ENCODE results near the gene ANKRD6. TPM values are rescaled to one million over a fixed set of nuclear protein-coding genes. Genes with fewer than 3 reads are reported as not detected.

ANKRD6 gene
- total RNA-seq, 4 donors from 2014 or later, result 2.7 to 9.4 (median 6.6) TPM

DNA sequence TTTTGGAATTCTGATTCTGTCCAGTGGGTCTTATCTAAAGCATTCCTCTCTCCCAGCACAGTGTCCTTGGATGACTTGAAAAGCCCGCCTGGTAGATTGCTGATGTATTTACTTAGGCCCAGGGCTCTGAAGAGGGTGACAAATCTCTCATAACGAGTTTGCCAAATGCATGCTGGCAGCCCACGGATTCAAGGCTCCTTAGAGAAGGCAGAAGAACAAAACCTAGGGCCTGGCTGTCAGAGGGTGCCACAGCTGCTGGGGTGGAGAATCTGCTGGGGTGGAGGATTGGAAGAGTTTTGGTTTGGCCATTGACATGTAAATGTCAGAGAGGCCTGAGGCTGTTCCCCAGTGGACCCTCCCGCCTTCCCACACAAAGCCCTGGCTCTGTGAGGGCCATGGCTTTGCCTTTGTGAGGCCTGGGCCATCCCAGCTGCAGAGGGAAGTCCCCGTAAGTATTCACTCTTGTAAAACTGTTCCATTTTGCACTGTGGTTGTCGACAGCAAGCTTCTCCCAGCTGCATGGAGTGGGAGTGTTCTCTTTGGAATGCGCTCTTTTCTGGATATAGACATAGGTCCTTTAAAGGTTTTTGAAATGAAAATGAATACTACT lies 50.3 kb downstream of the ANKRD6 start:
- TF ChIP-seq, protein P1, sequence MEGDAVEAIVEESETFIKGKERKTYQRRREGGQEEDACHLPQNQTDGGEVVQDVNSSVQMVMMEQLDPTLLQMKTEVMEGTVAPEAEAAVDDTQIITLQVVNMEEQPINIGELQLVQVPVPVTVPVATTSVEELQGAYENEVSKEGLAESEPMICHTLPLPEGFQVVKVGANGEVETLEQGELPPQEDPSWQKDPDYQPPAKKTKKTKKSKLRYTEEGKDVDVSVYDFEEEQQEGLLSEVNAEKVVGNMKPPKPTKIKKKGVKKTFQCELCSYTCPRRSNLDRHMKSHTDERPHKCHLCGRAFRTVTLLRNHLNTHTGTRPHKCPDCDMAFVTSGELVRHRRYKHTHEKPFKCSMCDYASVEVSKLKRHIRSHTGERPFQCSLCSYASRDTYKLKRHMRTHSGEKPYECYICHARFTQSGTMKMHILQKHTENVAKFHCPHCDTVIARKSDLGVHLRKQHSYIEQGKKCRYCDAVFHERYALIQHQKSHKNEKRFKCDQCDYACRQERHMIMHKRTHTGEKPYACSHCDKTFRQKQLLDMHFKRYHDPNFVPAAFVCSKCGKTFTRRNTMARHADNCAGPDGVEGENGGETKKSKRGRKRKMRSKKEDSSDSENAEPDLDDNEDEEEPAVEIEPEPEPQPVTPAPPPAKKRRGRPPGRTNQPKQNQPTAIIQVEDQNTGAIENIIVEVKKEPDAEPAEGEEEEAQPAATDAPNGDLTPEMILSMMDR (IDR thresholded peaks at IDR 0.05), result no peak
- TF ChIP-seq POLR2A (IDR thresholded peaks at IDR 0.05), result no peak
- TF ChIP-seq POLR2AphosphoS5 (IDR thresholded peaks at IDR 0.05), result no peak
- no peak for TF ChIP-seq EP300 (IDR thresholded peaks at IDR 0.05; ENCODE audit: low read depth)
- DNase-seq, result no peak
- 71 to 92% methylated on average over 2 to 7 of the region's 7 CpGs for WGBS, 2 donors (ENCODE audit: low coverage in 1 of 2)
- Histone ChIP-seq H3K27ac (no peak overlapping the region), H3K36me3 (no peaks in the 10 kb centered on the region), H3K9me3 (no peaks in the 10 kb centered on the region), H3K4me1 (no peaks in the 10 kb centered on the region), H3K4me3 (no peak overlapping the region), H3K27me3 (no peaks in the 10 kb centered on the region)
- in situ Hi-C loops (cut with MboI; ENCODE audit: low pct_ligation_motif_present in 1 of 4, low pct_unique_long_range_greater_than_20kb in 1 of 4, low sequenced_read_pairs in 3 of 4) (no loop called here), intact Hi-C loops (cut with DNase I; ENCODE audit: low total_unique reads) (no loop called here)

DNA sequence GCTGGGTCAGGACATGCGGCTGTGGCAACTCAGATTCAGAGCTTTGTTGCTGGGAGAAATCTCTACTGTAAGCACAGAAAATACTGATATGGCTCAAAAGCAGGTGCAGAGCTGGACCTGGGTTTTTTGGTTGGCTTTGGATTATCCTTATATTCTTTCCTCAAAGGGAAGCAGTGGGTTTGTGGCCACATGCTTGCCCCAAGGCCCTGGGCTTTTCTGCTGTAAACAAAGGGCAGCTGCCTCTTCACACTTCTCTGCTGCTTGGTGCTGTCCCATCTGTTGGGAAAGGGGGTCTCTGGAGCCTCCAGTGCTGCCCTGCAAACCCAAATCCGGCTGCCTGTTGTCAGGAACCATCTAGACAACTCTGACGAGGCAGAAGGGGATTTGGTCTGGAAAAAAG lies 52.4 kb downstream of the ANKRD6 start:
- no peak overlapping the region for H3K27ac ChIP-seq
- TF ChIP-seq EP300 (IDR thresholded peaks at IDR 0.05; ENCODE audit: low read depth) (no peak), POLR2AphosphoS5 (IDR thresholded peaks at IDR 0.05) (no peak), POLR2A (IDR thresholded peaks at IDR 0.05) (no peak)
- TF ChIP-seq, protein P1 (IDR thresholded peaks at IDR 0.05), result no peak

GRCh38 chr6:89487864-89488263 lies 54.9 kb downstream of the ANKRD6 start:
- no peaks in the 10 kb centered on the region for H3K36me3 ChIP-seq
- TF ChIP-seq POLR2A (IDR thresholded peaks at IDR 0.05), result no peak
- TF ChIP-seq EP300 (IDR thresholded peaks at IDR 0.05; ENCODE audit: low read depth), result no peak
- TF ChIP-seq, protein P1 (IDR thresholded peaks at IDR 0.05), result no peak
- TF ChIP-seq POLR2AphosphoS5 (IDR thresholded peaks at IDR 0.05), result no peak
- in situ Hi-C loops (cut with MboI; ENCODE audit: low pct_ligation_motif_present in 1 of 4, low pct_unique_long_range_greater_than_20kb in 1 of 4, low sequenced_read_pairs in 3 of 4), result no loop called here
- intact Hi-C loops (cut with DNase I; ENCODE audit: low total_unique reads), result no loop called here
- no peaks in the 10 kb centered on the region for H3K4me1 ChIP-seq
- no peak overlapping the region for H3K27ac ChIP-seq
- no peak for DNase-seq
- 84% methylated on average over 1 of the region's 1 CpG; no CpG with 5 or more reads in 1 of the 2 donors for WGBS, 2 donors (ENCODE audit: low coverage in 1 of 2)
- no peaks in the 10 kb centered on the region for H3K27me3 ChIP-seq
- H3K4me3 ChIP-seq, result no peak overlapping the region
- no peaks in the 10 kb centered on the region for H3K9me3 ChIP-seq

More for the DNA sequence above, 52.4 kb downstream of the ANKRD6 start:
- 80 to 94% methylated on average over 1 to 3 of the region's 3 CpGs for WGBS, 2 donors (ENCODE audit: low coverage in 1 of 2)
- no peaks in the 10 kb centered on the region for H3K36me3 ChIP-seq
- in situ Hi-C loops (cut with MboI; ENCODE audit: low pct_ligation_motif_present in 1 of 4, low pct_unique_long_range_greater_than_20kb in 1 of 4, low sequenced_read_pairs in 3 of 4), result no loop called here
- H3K4me1 ChIP-seq, result no peaks in the 10 kb centered on the region
- intact Hi-C loops (cut with DNase I; ENCODE audit: low total_unique reads), result no loop called here
- no peaks in the 10 kb centered on the region for H3K9me3 ChIP-seq
- H3K27me3 ChIP-seq, result no peaks in the 10 kb centered on the region
- DNase-seq, result no peak
- H3K4me3 ChIP-seq, result no peak overlapping the region

DNA sequence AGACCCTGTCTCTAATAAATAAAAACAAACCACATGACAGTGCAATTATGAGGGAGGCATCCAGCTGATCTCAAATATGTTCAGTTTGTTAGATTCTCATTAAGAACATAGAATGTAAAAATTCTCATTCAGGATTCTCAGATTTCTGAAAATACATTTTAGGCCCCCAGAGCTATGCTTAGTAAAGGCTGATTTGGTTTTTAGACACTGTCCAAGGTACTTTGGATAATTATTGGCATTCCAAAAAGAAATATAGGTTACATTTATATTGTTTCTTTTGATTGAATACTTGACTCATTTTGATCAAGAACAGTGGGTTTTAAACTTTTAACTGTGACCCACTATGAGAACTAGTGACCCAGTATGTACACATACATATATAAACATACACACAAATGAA lies 55.5 kb downstream of the ANKRD6 start:
- in situ Hi-C loops (cut with MboI; ENCODE audit: low pct_ligation_motif_present in 1 of 4, low pct_unique_long_range_greater_than_20kb in 1 of 4, low sequenced_read_pairs in 3 of 4), result no loop called here
- no peaks in the 10 kb centered on the region for H3K36me3 ChIP-seq
- no peak for TF ChIP-seq EP300 (IDR thresholded peaks at IDR 0.05; ENCODE audit: low read depth)
- TF ChIP-seq POLR2AphosphoS5 (IDR thresholded peaks at IDR 0.05), result no peak
- no peak for TF ChIP-seq POLR2A (IDR thresholded peaks at IDR 0.05)
- TF ChIP-seq, protein P1 (IDR thresholded peaks at IDR 0.05), result no peak
- no peak overlapping the region for H3K27ac ChIP-seq
- no peaks in the 10 kb centered on the region for H3K4me1 ChIP-seq
- intact Hi-C loops (cut with DNase I; ENCODE audit: low total_unique reads), result no loop called here
- H3K4me3 ChIP-seq, result no peak overlapping the region
- H3K27me3 ChIP-seq, result no peaks in the 10 kb centered on the region
- no peak for DNase-seq
- no peaks in the 10 kb centered on the region for H3K9me3 ChIP-seq
